KOPT-K1 (cell line): ENCODE results near the gene RCBTB1.
"Not testable (repeated sequence)": the region's sequence is repeated elsewhere in the genome, so short reads cannot be mapped to it uniquely, and the experiment has no call there.

Experiments used
- H3K27ac ChIP-seq: fragments of 200-600 bp; sonication (generic); 2 replicates; pipeline ENCODE4 v1.5.1; 2016; ENCODE audit warnings: antibody characterized with exemption, mild to moderate bottlenecking, low read depth, low read length; ENCODE audit not compliant: poor library complexity, severe bottlenecking
- H3K36me3 ChIP-seq: fragments of 200-600 bp; sonication (generic); 2 replicates; pipeline ENCODE4 v1.5.1; 2017; ENCODE audit warnings: antibody characterized with exemption, mild to moderate bottlenecking, low read length, moderate library complexity; ENCODE audit not compliant: insufficient read depth
- H3K9me3 ChIP-seq: fragments of 200-600 bp; sonication (generic); 2 replicates; pipeline ENCODE4 v1.5.1; 2017; ENCODE audit warnings: antibody characterized with exemption, low read length, mild to moderate bottlenecking; ENCODE audit not compliant: insufficient read depth, poor library complexity, severe bottlenecking

Gene RCBTB1

GRCh38 chr13:49527123-49527522 is 58.2 kb downstream of the RCBTB1 start:
- Histone ChIP-seq H3K27ac (no peak overlapping the region), H3K9me3 (no peaks in the 10 kb centered on the region), H3K36me3 (peaks cover 66% of the 10 kb centered on the region)

DNA sequence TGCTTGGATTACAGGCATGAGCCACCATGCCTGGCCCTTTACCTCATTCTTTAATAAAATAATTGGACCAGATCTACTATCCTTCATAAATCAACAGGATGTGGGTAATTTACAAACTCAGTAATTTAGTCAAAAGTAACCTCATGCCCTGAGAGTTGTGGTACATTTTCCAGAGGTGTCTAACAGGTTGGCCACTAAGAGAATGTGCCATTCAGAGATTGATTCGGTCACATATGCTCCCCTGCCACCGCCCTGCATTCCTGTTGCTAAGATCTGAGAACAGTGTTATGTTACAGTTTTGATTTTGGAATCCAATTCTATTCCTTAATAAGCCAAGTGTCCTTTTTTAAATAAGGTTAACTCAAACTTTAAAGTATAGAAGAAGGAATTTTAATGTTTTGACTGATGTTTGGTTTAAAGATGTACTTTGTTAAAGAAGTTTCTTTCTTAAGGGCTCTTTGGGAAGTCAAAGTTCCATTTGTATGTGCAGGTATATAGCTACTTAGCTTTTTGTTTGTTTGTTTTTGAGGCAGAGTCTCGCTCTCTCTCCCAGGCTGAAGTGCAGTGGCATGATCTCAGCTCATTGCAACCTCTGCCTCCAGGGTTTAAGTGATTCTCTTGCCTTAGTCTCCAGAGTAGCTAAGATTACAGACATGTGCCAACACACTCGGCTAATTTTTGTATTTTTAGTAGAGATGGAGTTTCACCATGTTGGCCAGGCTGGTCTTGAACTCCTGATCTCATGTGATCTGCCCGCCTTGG is 60.4 kb downstream of the RCBTB1 start:
- Histone ChIP-seq H3K9me3 (no peaks in the 10 kb centered on the region), H3K27ac (no peak overlapping the region), H3K36me3 (peaks cover 80% of the 10 kb centered on the region)

DNA sequence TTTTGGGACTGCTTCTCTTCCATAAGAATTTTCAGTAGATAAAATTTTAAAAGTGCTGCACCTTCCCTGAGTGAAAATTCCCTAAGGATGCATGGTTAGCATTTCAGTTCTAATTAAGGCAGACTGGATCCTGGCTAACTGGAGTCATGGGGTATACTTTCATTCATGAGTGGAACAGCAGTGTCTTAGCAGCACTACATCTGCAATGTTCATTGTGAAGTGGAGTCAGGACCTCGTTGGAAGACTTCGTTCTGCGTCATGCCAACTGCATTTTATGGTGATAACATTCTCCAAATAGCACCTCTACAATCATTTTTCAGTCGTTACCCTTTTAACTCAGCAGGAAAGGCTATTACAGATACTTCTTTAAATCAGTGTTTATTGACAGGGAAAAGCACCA is 64.1 kb downstream of the RCBTB1 start:
- H3K36me3 ChIP-seq, result peaks cover 85% of the 10 kb centered on the region
- H3K27ac ChIP-seq, result no peak overlapping the region
- no peaks in the 10 kb centered on the region for H3K9me3 ChIP-seq

GRCh38 chr13:49517461-49517860 is 67.9 kb downstream of the RCBTB1 start:
- H3K9me3 ChIP-seq, result no peaks in the 10 kb centered on the region
- no peak overlapping the region for H3K27ac ChIP-seq
- H3K36me3 ChIP-seq, result peaks cover 95% of the 10 kb centered on the region

GRCh38 chr13:49516467-49516866 is 68.9 kb downstream of the RCBTB1 start:
- peaks cover 93% of the 10 kb centered on the region for H3K36me3 ChIP-seq

DNA sequence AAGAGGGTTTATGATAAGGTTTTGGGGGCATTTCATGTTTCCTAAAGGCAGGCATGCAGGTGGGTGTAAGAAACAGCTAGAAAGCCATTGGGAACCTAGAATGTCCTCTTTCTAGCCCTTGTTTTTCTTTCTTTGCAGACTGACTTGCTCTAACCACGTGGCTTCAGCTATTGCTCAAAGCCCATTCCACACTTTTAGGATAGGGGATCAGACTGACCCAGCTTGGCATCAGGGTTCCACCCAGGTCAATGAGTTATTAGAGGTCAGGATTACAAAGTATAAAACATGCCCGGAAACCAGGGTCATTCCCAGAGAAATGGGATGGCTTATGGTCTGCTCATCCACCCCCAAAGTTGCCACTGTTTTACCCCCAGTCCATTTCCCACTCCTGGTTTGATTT is 72.8 kb downstream of the RCBTB1 start:
- Histone ChIP-seq H3K36me3 (peaks cover 84% of the 10 kb centered on the region), H3K27ac (no peak overlapping the region), H3K9me3 (peaks cover 4% of the 10 kb centered on the region)

More at GRCh38 chr13:49516467-49516866, 68.9 kb downstream of the RCBTB1 start:
- Histone ChIP-seq H3K9me3 (no peaks in the 10 kb centered on the region), H3K27ac (no peak overlapping the region)

GRCh38 chr13:49503951-49504350 is 81.4 kb downstream of the RCBTB1 start:
- Histone ChIP-seq H3K36me3 (peaks cover 54% of the 10 kb centered on the region), H3K9me3 (no peaks in the 10 kb centered on the region)

GRCh38 chr13:49502954-49503353 is 82.4 kb downstream of the RCBTB1 start:
- Histone ChIP-seq H3K36me3 (peaks cover 62% of the 10 kb centered on the region), H3K27ac (no peak overlapping the region), H3K9me3 (no peaks in the 10 kb centered on the region)

More at GRCh38 chr13:49503951-49504350, 81.4 kb downstream of the RCBTB1 start:
- H3K27ac ChIP-seq, result no peak overlapping the region

GRCh38 chr13:49499889-49500660 is 85.3 kb downstream of the RCBTB1 start:
- H3K36me3 ChIP-seq, result peaks cover 56% of the 10 kb centered on the region
- no peaks in the 10 kb centered on the region for H3K9me3 ChIP-seq
- H3K27ac ChIP-seq, result no peak overlapping the region

- Histone ChIP-seq H3K27ac (no peak overlapping the region), H3K9me3 (no peaks in the 10 kb centered on the region), H3K36me3 (peaks cover 47% of the 10 kb centered on the region)
Measured at GRCh38 chr13:49498206-49498605, 87.2 kb downstream of the RCBTB1 start.

DNA sequence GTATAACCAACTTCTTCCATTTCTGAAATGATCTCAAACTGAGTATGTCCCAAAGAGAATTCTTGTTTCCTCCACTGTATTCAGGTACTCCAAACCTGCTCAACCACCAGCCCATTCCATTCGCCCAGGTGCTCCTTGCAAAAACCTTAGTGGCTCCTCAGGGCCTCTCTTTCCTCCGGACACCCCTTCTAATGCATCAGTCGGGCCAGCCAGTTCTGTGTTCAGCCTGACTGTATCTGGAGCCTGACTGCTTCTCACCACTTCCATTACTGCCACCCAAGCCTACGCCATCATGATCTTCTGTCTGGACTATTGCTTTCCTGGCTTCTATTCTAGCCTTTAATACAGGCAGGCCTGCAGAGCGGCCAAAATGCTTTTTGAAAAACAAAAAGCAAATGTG is 88.1 kb downstream of the RCBTB1 start:
- Histone ChIP-seq H3K36me3 (peaks cover 39% of the 10 kb centered on the region), H3K27ac (no peak overlapping the region), H3K9me3 (no peaks in the 10 kb centered on the region)

DNA sequence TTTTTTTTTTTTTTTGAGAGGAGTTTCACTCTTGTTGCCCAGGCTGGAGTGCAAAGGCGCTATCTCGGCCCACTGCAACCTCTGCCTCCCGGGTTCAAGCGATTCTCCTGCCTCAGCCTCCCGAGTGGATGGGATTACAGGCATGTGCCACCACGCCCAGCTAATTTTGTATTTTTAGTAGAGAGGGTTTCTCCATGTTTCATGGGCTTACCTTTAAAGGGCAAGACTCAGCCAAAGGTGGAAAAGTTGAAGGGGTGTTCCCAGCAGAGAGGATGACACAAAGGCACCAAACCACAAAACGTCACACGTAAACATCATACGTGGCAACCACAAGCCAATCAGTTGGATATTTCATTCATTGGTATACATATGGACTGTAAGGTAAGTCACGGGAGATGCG is 88.5 kb downstream of the RCBTB1 start:
- Histone ChIP-seq H3K27ac (peak overlapping the region; percentile 83), H3K36me3 (peaks cover 38% of the 10 kb centered on the region)
- H3K9me3 ChIP-seq, result not testable (repeated sequence)

DNA sequence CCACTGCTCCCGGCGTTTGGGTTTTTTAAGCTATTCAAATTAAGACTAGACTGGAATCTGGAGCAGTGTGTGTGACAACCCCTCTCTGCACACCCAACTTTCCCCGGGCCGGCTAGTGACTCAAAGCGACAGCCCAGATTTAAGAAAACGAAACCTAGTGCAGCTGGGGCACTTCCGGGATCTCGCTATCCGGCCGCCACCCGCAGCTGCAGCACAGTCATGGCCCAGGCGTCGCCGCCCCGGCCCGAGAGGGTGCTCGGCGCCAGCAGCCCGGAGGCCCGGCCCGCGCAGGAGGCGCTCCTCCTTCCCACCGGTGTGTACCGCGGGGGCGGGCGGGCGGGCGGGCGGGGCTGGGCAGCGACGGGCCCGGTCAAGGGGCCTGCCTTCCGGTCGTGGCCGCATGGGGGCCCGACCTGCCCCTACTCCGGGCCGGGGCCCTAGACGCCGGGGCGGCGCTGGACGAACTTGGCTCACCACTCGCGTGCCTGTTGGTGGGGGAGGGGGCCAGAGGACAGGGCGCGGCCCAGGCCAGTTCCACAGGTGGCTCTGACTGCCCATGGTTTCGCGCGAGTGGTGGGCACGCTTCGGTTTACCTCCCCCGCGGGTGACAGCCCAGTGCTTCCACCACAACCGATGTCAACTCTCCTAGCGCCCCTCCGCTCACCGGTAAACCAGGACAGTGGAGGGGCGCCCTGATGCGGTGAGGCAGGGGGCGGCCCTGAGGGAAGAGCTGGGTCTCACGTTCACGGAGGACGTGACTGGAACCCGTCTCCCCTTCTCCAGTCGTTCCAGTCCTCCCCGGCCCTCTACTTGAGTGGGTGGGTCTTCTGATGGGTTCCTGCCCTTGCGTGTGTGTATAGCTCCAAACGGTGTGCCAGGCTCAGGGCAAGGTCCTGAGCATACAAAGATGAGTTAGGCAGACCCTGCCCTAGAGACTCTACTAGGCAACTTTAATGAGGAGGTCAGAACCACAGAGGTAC is 89.3 kb downstream of the RCBTB1 start, which contains the start of gene PHF11:
Gene PHF11, plus strand, starts transcription at position 171 of the 980 bp plus-strand sequence. Its CDS starts 49 bp downstream, at position 220.
- H3K36me3 ChIP-seq, result peaks cover 35% of the 10 kb centered on the region
- peak within 1 kb of the TSS; percentile 83 for H3K27ac ChIP-seq
- no peaks in the 10 kb centered on the region for H3K9me3 ChIP-seq

- H3K36me3 ChIP-seq, result peaks cover 24% of the 10 kb centered on the region
- H3K27ac ChIP-seq, result peak overlapping the region; percentile 83
- H3K9me3 ChIP-seq, result no peaks in the 10 kb centered on the region
Measured at GRCh38 chr13:49494645-49495044, 90.7 kb downstream of the RCBTB1 start.
